HepG2 (cell line): ENCODE measurements around the gene CROCC. TPM values are rescaled to one million over a fixed set of nuclear protein-coding genes. Genes with fewer than 3 reads are reported as not detected.
A peak's percentile ranks its signal among the peaks of the same experiment; 100 is the strongest.

Experiments
- ARNTL ChIP-seq: sonication (generic); formaldehyde crosslinking; IDR thresholded peaks from 2 replicates; pipeline ENCODE4 v1.4.0; 2020; ENCODE audit warnings: mild to moderate bottlenecking, missing genetic modification reagents
- ATF6 ChIP-seq: sonication (generic); formaldehyde crosslinking; conservative IDR thresholded peaks from 2 replicates; pipeline ENCODE4 v1.4.0; 2020; ENCODE audit warnings: missing genetic modification reagents
- CBX1 ChIP-seq: IDR thresholded peaks from one replicate; pipeline ENCODE4 v1.6.1; 2016; ENCODE audit warnings: antibody characterized with exemption, low read depth
- GLMP ChIP-seq: sonication (generic); formaldehyde crosslinking; IDR thresholded peaks from 2 replicates; pipeline ENCODE4 v1.9.0; 2021; ENCODE audit warnings: missing genetic modification reagents, mild to moderate bottlenecking, borderline replicate concordance
- HOXA5 ChIP-seq: sonication (generic); formaldehyde crosslinking; IDR thresholded peaks from 2 replicates; pipeline ENCODE4 v1.4.0; 2020; ENCODE audit warnings: missing genetic modification reagents
- MED8 ChIP-seq: sonication (generic); formaldehyde crosslinking; IDR thresholded peaks from 2 replicates; pipeline ENCODE4 v1.8.1; 2023; ENCODE audit warnings: mild to moderate bottlenecking, missing genetic modification reagents; ENCODE audit not compliant: insufficient replicate concordance
- NCOA1 ChIP-seq: sonication (generic); formaldehyde crosslinking; IDR thresholded peaks from 2 replicates; pipeline ENCODE4 v1.9.0; 2021; ENCODE audit warnings: missing genetic modification reagents
- RAD51 ChIP-seq: fragments of 450-650 bp; IDR thresholded peaks from 2 replicates; pipeline ENCODE4 v1.6.1; 2016; ENCODE audit warnings: borderline replicate concordance
- SCMH1 ChIP-seq: sonication (generic); formaldehyde crosslinking; IDR thresholded peaks from 2 replicates; pipeline ENCODE4 v1.9.0; 2021; ENCODE audit warnings: missing genetic modification reagents, mild to moderate bottlenecking, borderline replicate concordance
- SNRNP70 ChIP-seq: fragments of 200-400 bp; formaldehyde crosslinking; IDR thresholded peaks from 2 replicates; pipeline ENCODE4 v1.6.1; 2017; ENCODE audit warnings: mild to moderate bottlenecking, low read depth, low read length, moderate library complexity
- SP2 ChIP-seq: sonication (generic); formaldehyde crosslinking; IDR thresholded peaks from 2 replicates; pipeline ENCODE4 v1.5.1; 2020; ENCODE audit warnings: mild to moderate bottlenecking, missing genetic modification reagents
- SRSF1 ChIP-seq: fragments of 200-400 bp; formaldehyde crosslinking; optimal IDR thresholded peaks from 2 replicates; pipeline ENCODE3; 2017; ENCODE audit warnings: mild to moderate bottlenecking, low read depth, low read length, moderate library complexity
- TEAD2 ChIP-seq: sonication (generic); formaldehyde crosslinking; IDR thresholded peaks from 2 replicates; pipeline ENCODE4 v1.9.0; 2021; ENCODE audit warnings: missing genetic modification reagents
- TMF1 ChIP-seq: sonication (generic); formaldehyde crosslinking; IDR thresholded peaks from 2 replicates; pipeline ENCODE4 v1.8.1; 2022; ENCODE audit warnings: low read depth, missing genetic modification reagents
- XRCC5 ChIP-seq: fragments of 200-400 bp; formaldehyde crosslinking; optimal IDR thresholded peaks from 2 replicates; pipeline ENCODE3; 2017; ENCODE audit warnings: mild to moderate bottlenecking, low read length
- ZBTB8A ChIP-seq: sonication (generic); formaldehyde crosslinking; IDR thresholded peaks from 2 replicates; pipeline ENCODE4 v1.4.0; 2020; ENCODE audit warnings: mild to moderate bottlenecking, low read depth, missing genetic modification reagents, borderline replicate concordance
- ZC3H4 ChIP-seq: sonication (generic); formaldehyde crosslinking; IDR thresholded peaks from 2 replicates; pipeline ENCODE4 v1.4.0; 2020; ENCODE audit warnings: missing genetic modification reagents, borderline replicate concordance
- ZFP36L1 ChIP-seq: sonication (generic); formaldehyde crosslinking; IDR thresholded peaks from 2 replicates; pipeline ENCODE4 v1.8.0; 2022; ENCODE audit warnings: mild to moderate bottlenecking, missing genetic modification reagents, moderate library complexity
- ZNF451 ChIP-seq: sonication (generic); formaldehyde crosslinking; IDR thresholded peaks from 2 replicates; pipeline ENCODE4 v1.5.0; 2020; ENCODE audit warnings: mild to moderate bottlenecking, missing genetic modification reagents
- ZNF513 ChIP-seq: sonication (generic); formaldehyde crosslinking; conservative IDR thresholded peaks from 2 replicates; pipeline ENCODE4 v1.5.0; 2020; ENCODE audit warnings: missing genetic modification reagents
- ZNF687 ChIP-seq: sonication (generic); formaldehyde crosslinking; IDR thresholded peaks from 2 replicates; pipeline ENCODE4 v1.5.1; 2020; ENCODE audit warnings: mild to moderate bottlenecking, missing genetic modification reagents, moderate library complexity
- polyA plus RNA-seq, 8 experiments: library from polyadenylated mRNA; depleted of rRNA in 3 of 8; stranded (reverse) in 7 of 8; unstranded in 1 of 8; fragments of >200 nt; fragmentation: Illumina TruSeq in 4 of 8; extraction: Trizol in 4 of 8; gene quantifications; 2 replicates each; pipeline versions ENCODE4 v1.2.1 to v1.2.3, GENCODE V29; 2011 to 2016; ENCODE audit warnings: low read depth in 4 of 8, missing spikeins in 1 of 8, mixed read lengths in 1 of 8; ENCODE audit not compliant: insufficient read depth in 1 of 8
- total RNA-seq, 5 experiments: library from RNA; depleted of rRNA; stranded (reverse); fragments of >200 nt; fragmentation: Illumina TruSeq; extraction: Trizol; gene quantifications; 2 replicates each; pipeline ENCODE4 v1.2.3, GENCODE V29; 2016; ENCODE audit warnings: low read depth in 1 of 5

CROCC gene
- total and polyA plus RNA-seq, 2 of the 13 experiments (the other 11 are each of a cell fraction or from before 2014, with no cell fraction given): 7.8 to 15.5 TPM

- TF ChIP-seq TEAD2 (CRISPR knock-in tag) (no peak), NCOA1 (no peak), RAD51 (no peak), SCMH1 (CRISPR knock-in tag) (no peak), SP2 (CRISPR knock-in tag) (no peak), ZBTB8A (CRISPR knock-in tag) (no peak), ATF6 (no peak; the same call in 1 of the 2 replicates), MED8 (CRISPR knock-in tag) (peak; percentile 98), HOXA5 (CRISPR knock-in tag) (peak; percentile 67; the same call in 1 of the 2 replicates), ZNF687 (CRISPR knock-in tag) (peak; percentile 56), ZC3H4 (peak; percentile 48), TMF1 (CRISPR knock-in tag) (no peak), ZFP36L1 (CRISPR knock-in tag) (peak; percentile 23; the same call in 1 of the 2 replicates), SRSF1 (no peak), ZNF513 (CRISPR knock-in tag) (0 out of 2 replicates have a peak, but pooled peaks have one; percentile 47), ZNF451 (CRISPR knock-in tag) (no peak), CBX1 (peak; percentile 96), GLMP (CRISPR knock-in tag) (no peak), ARNTL (CRISPR knock-in tag) (peak; percentile 27; the same call in 1 of the 2 replicates), XRCC5 (no peak), SNRNP70 (no peak)
These were observed 16.4 kb upstream of the CROCC start (continued) for GRCh38 chr1:16905110-16905867.
